HL-60 (cell line): ENCODE measurements around the gene C21orf58.

ENCODE experiments used
- DNase-seq, 2 experiments: peaks; one replicate each; pipeline ENCODE4 v3.0.0-alpha.2; 2010 to 2020; ENCODE audit warnings: low read depth in 1 of 2, low spot score in 1 of 2
- H3K27ac ChIP-seq: fragments of 250-450 bp; sonication (Bioruptor Pico); replicated peaks from 2 replicates; pipeline ENCODE4 v1.5.1; 2020; ENCODE audit warnings: mild to moderate bottlenecking, moderate library complexity
- H3K27me3 ChIP-seq: fragments of 250-450 bp; sonication (Bioruptor Pico); 2 replicates; pipeline ENCODE4 v1.5.1; 2021; ENCODE audit warnings: mild to moderate bottlenecking, moderate library complexity; ENCODE audit not compliant: insufficient read depth, poor library complexity, severe bottlenecking
- H3K4me3 ChIP-seq: replicated peaks from 2 replicates; pipeline ENCODE4 v1.5.1; 2011; ENCODE audit warnings: mild to moderate bottlenecking, control low read depth, low read length; ENCODE audit not compliant: insufficient read depth
- GABPA ChIP-seq: IDR thresholded peaks from 2 replicates; pipeline ENCODE4 v1.6.1; 2012; ENCODE audit warnings: low read depth
- POLR2AphosphoS5 ChIP-seq: IDR thresholded peaks from 2 replicates; pipeline ENCODE4 v1.6.1; 2012; ENCODE audit warnings: low read depth
- SPI1 ChIP-seq: IDR thresholded peaks from 2 replicates; pipeline ENCODE4 v1.6.1; 2012; ENCODE audit warnings: low read depth, mild to moderate bottlenecking, borderline replicate concordance
- TF ChIP-seq, protein P1 (sequence below): IDR thresholded peaks from one replicate; pipeline ENCODE4 v1.5.1; 2011; ENCODE audit warnings: low read length, control low read depth, inconsistent platforms; ENCODE audit not compliant: insufficient read depth
- TF ChIP-seq, protein P2 (sequence below): IDR thresholded peaks from 2 replicates; pipeline ENCODE4 v1.6.1; 2012; ENCODE audit warnings: low read depth; ENCODE audit not compliant: insufficient replicate concordance

The C21orf58 gene

DNA sequence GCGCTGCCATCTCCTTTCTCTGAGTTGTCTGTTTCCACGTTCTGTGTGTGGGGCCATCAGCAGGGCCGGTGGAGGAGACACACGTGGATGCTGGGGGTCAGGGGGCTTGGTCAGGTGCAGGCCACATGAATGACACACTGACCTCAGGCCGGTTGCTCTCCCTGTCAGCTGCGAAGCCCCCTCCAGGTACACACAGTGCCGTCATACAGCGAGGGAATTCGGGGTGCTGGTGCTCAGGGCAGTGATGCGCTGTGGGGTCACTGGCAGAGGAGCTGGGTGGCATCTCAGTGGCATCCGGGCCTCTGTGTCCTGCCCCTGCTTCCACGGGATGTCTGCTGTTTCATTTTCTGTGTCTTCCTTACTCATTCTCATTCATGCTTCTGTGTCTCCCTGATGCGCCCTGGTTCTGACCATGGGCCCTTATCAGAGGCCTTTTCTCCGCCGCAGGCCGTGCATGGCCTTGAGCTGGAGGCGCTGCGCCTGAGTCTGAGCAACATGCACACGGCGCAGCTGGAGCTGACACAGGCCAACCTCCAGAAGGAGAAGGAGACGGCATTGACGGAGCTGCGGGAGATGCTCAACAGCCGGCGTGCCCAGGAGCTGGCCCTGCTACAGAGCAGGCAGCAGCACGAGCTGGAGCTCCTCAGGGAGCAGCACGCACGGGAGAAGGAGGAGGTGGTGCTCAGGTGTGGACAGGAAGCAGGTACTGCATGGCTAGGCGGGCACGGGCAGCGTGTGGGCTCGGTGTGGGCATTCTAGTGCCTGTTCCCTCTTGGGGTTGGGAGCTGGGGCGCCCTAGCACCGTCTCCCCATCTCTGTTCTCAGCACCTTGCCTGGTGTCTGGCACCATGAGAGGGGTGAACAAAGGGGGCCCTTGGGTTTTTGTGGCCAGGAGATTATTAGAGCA, 22.9 kb upstream of the C21orf58 start:
- no peak overlapping the region for H3K27ac ChIP-seq
- H3K27me3 ChIP-seq, result no peaks in the 10 kb centered on the region
- H3K4me3 ChIP-seq, result no peak overlapping the region
- no peak for TF ChIP-seq SPI1
- TF ChIP-seq POLR2AphosphoS5, result no peak
- TF ChIP-seq GABPA, result no peak
- TF ChIP-seq, protein P1, sequence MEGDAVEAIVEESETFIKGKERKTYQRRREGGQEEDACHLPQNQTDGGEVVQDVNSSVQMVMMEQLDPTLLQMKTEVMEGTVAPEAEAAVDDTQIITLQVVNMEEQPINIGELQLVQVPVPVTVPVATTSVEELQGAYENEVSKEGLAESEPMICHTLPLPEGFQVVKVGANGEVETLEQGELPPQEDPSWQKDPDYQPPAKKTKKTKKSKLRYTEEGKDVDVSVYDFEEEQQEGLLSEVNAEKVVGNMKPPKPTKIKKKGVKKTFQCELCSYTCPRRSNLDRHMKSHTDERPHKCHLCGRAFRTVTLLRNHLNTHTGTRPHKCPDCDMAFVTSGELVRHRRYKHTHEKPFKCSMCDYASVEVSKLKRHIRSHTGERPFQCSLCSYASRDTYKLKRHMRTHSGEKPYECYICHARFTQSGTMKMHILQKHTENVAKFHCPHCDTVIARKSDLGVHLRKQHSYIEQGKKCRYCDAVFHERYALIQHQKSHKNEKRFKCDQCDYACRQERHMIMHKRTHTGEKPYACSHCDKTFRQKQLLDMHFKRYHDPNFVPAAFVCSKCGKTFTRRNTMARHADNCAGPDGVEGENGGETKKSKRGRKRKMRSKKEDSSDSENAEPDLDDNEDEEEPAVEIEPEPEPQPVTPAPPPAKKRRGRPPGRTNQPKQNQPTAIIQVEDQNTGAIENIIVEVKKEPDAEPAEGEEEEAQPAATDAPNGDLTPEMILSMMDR, result no peak
- TF ChIP-seq, protein P2, sequence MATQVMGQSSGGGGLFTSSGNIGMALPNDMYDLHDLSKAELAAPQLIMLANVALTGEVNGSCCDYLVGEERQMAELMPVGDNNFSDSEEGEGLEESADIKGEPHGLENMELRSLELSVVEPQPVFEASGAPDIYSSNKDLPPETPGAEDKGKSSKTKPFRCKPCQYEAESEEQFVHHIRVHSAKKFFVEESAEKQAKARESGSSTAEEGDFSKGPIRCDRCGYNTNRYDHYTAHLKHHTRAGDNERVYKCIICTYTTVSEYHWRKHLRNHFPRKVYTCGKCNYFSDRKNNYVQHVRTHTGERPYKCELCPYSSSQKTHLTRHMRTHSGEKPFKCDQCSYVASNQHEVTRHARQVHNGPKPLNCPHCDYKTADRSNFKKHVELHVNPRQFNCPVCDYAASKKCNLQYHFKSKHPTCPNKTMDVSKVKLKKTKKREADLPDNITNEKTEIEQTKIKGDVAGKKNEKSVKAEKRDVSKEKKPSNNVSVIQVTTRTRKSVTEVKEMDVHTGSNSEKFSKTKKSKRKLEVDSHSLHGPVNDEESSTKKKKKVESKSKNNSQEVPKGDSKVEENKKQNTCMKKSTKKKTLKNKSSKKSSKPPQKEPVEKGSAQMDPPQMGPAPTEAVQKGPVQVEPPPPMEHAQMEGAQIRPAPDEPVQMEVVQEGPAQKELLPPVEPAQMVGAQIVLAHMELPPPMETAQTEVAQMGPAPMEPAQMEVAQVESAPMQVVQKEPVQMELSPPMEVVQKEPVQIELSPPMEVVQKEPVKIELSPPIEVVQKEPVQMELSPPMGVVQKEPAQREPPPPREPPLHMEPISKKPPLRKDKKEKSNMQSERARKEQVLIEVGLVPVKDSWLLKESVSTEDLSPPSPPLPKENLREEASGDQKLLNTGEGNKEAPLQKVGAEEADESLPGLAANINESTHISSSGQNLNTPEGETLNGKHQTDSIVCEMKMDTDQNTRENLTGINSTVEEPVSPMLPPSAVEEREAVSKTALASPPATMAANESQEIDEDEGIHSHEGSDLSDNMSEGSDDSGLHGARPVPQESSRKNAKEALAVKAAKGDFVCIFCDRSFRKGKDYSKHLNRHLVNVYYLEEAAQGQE, result no peak
- no peak for DNase-seq

DNA sequence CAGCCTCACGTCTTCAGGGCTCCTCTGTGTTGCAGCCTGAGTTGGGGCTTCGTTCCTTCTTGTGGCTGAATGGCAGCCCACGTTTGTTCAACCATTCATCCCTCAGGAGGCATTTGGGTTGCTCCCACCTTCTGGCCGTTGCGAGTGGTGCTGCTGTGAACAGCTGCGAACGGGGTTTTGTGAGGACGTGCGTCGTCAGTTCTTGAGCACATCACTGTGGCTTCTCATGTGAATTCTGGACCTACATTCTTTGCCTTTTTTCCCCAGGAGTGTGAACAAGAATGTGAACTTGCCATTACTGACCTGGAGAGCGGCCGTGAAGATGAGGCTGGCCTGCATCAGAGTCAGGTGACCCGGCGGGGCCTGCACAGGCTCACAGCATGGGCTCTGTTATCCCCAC, 22.2 kb upstream of the C21orf58 start:
- no peak overlapping the region for H3K4me3 ChIP-seq
- no peak overlapping the region for H3K27ac ChIP-seq
- TF ChIP-seq POLR2AphosphoS5 (no peak), GABPA (no peak), SPI1 (no peak)
- TF ChIP-seq, protein P1, result no peak
- TF ChIP-seq, protein P2, result no peak
- DNase-seq, result no peak
- H3K27me3 ChIP-seq, result no peaks in the 10 kb centered on the region

DNA sequence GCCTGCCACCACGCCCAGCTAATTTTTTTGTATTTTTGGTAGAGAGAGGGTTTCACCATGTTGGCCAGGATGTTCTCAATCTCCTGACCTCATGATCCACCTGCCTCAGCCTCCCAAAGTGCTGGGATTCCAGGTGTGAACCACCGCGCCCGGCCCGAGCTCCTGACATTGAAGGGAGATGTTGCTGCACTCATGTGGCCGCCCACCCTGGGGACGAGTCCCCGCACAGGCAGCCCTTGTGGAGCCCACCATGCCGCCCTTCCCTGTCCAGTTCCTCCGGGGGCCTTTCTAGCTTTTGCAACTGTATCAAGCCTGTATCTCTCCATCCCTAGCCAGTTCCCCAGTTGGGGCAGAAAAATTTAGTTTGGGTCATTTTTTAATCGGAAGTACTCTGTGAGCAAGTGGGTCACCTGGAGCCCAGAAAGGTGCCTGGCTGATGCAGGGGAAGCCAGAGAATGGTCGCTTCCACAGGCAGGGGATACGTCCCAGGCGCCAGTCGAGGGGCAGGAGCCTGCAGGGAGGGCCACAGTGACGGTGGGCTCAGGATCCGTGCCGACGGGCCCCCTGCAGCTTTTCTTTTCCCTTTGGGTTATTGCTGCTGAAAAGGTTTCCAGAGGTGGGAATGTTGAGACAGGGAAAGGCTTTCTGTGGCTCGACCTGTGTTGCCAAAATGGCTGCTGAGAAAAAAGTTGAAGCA, 20.7 kb upstream of the C21orf58 start:
- TF ChIP-seq, protein P2, result no peak
- TF ChIP-seq, protein P1, result no peak
- TF ChIP-seq GABPA (no peak), SPI1 (no peak), POLR2AphosphoS5 (no peak)
- no peak overlapping the region for H3K4me3 ChIP-seq
- no peak for DNase-seq

More for the DNA sequence above, 20.7 kb upstream of the C21orf58 start:
- Histone ChIP-seq H3K27me3 (no peaks in the 10 kb centered on the region), H3K27ac (no peak overlapping the region)
